Astrocyte of the hippocampus (primary cell): Measurements from ENCODE around the gene KIR2DL1.
"Not testable (repeated sequence)": the region's sequence is repeated elsewhere in the genome, so short reads cannot be mapped to it uniquely, and the experiment has no call there.

ENCODE experiments used
- DNase-seq: peaks from one replicate; pipeline ENCODE4 v3.0.0; 2011; ENCODE audit warnings: low read depth, low spot score

The KIR2DL1 gene

GRCh38 chr19:54769646-54770045 lies at the start of gene KIR2DL1:
KIR2DL1 (plus strand) TSS chr19:54769793; CDS start chr19:54769851, 58 bp downstream.
- DNase-seq = not testable (repeated sequence)

GRCh38 chr19:54724142-54724541 lies 45.5 kb upstream of the KIR2DL1 start, which contains the start of gene KIR3DL3:
KIR3DL3 (plus strand) TSS chr19:54724442; CDS start chr19:54724497, 55 bp downstream.
- no peak for DNase-seq

- no peak for DNase-seq
Observed at GRCh38 chr19:54724644-54725043, 44.9 kb upstream of the KIR2DL1 start.

GRCh38 chr19:54725321-54725720 lies 44.3 kb upstream of the KIR2DL1 start:
- DNase-seq = no peak

- no peak for DNase-seq
Observed at GRCh38 chr19:54727562-54727961, 42.0 kb upstream of the KIR2DL1 start.

GRCh38 chr19:54728167-54728566 lies 41.4 kb upstream of the KIR2DL1 start:
- DNase-seq = no peak

GRCh38 chr19:54729416-54730188 lies 40.0 kb upstream of the KIR2DL1 start:
- no peak for DNase-seq

- no peak for DNase-seq
Observed at GRCh38 chr19:54731191-54731590, 38.4 kb upstream of the KIR2DL1 start.

GRCh38 chr19:54738306-54738705 lies 31.3 kb upstream of the KIR2DL1 start, which contains the start of gene KIR2DL3:
KIR2DL3 (plus strand) TSS chr19:54738513; CDS start chr19:54738546, 33 bp downstream.
- DNase-seq = not testable (repeated sequence)

GRCh38 chr19:54738715-54739114 lies 30.9 kb upstream of the KIR2DL1 start:
- no peak for DNase-seq

- no peak for DNase-seq
Observed at GRCh38 chr19:54739587-54740497, 29.8 kb upstream of the KIR2DL1 start.

GRCh38 chr19:54741950-54742349 lies 27.6 kb upstream of the KIR2DL1 start:
- DNase-seq = not testable (repeated sequence)

- DNase-seq = not testable (repeated sequence)
Observed at GRCh38 chr19:54744080-54744479, 25.5 kb upstream of the KIR2DL1 start.

- DNase-seq = not testable (repeated sequence)
Observed at GRCh38 chr19:54747614-54748322, 21.8 kb upstream of the KIR2DL1 start.

- DNase-seq = not testable (repeated sequence)
Observed at GRCh38 chr19:54750276-54750675, 19.3 kb upstream of the KIR2DL1 start.

- not testable (repeated sequence) for DNase-seq
Observed at GRCh38 chr19:54756204-54757110, 13.1 kb upstream of the KIR2DL1 start.

- not testable (repeated sequence) for DNase-seq
Observed at GRCh38 chr19:54758577-54758976, 11.0 kb upstream of the KIR2DL1 start.

- DNase-seq = not testable (repeated sequence)
Observed at GRCh38 chr19:54764219-54764618, 5.4 kb upstream of the KIR2DL1 start.

GRCh38 chr19:54766464-54766863 lies 3.1 kb upstream of the KIR2DL1 start:
- not testable (repeated sequence) for DNase-seq

GRCh38 chr19:54770511-54770910 lies 918 bp downstream of the KIR2DL1 start:
- not testable (repeated sequence) for DNase-seq
